ENCODE results near the gene HOXD1.

The HOXD1 gene

GRCh38 chr2:176170602-176171305, 17.7 kb upstream of the HOXD1 start:
- Histone ChIP-seq H3K9me3 (ENCODE audit: control insufficient read depth, low read length) (no peaks in the 10 kb centered on the region), H3K4me3 (ENCODE audit: extremely low read depth, insufficient read depth, low read length, poor library complexity, severe bottlenecking) (no peak overlapping the region), H3K4me1 (ENCODE audit: control insufficient read depth, insufficient read depth, low read length, poor library complexity, severe bottlenecking) (no peaks in the 10 kb centered on the region), H3K27ac (ENCODE audit: low read depth, low read length, severe bottlenecking) (no peak overlapping the region), H3K36me3 (ENCODE audit: control insufficient read depth, insufficient read depth, low read length) (no peaks in the 10 kb centered on the region)
- no CpG with 5 or more reads among the region's 1 CpG for WGBS, 2 experiments (ENCODE audit: insufficient coverage in 2 of 2)

GRCh38 chr2:176171351-176172006, 17.0 kb upstream of the HOXD1 start:
- H3K9me3 ChIP-seq (ENCODE audit: control insufficient read depth, low read length), result no peaks in the 10 kb centered on the region
- WGBS, 2 experiments (ENCODE audit: insufficient coverage in 2 of 2), result 3 to 4% methylated on average over 41 to 47 of the region's 51 CpGs
- no peaks in the 10 kb centered on the region for H3K36me3 ChIP-seq (ENCODE audit: control insufficient read depth, insufficient read depth, low read length)
- no peaks in the 10 kb centered on the region for H3K4me1 ChIP-seq (ENCODE audit: control insufficient read depth, insufficient read depth, low read length, poor library complexity, severe bottlenecking)
- no peak overlapping the region for H3K4me3 ChIP-seq (ENCODE audit: extremely low read depth, insufficient read depth, low read length, poor library complexity, severe bottlenecking)
- H3K27ac ChIP-seq (ENCODE audit: low read depth, low read length, severe bottlenecking), result no peak overlapping the region

- Histone ChIP-seq H3K4me1 (ENCODE audit: control insufficient read depth, insufficient read depth, low read length, poor library complexity, severe bottlenecking) (no peaks in the 10 kb centered on the region), H3K27ac (ENCODE audit: low read depth, low read length, severe bottlenecking) (no peak overlapping the region), H3K9me3 (ENCODE audit: control insufficient read depth, low read length) (no peaks in the 10 kb centered on the region), H3K36me3 (ENCODE audit: control insufficient read depth, insufficient read depth, low read length) (no peaks in the 10 kb centered on the region), H3K4me3 (ENCODE audit: extremely low read depth, insufficient read depth, low read length, poor library complexity, severe bottlenecking) (no peak overlapping the region)
- WGBS, 2 experiments (ENCODE audit: insufficient coverage in 2 of 2), result 2 to 4% methylated on average over 37 to 45 of the region's 60 CpGs
Observed at GRCh38 chr2:176172007-176172894, 16.2 kb upstream of the HOXD1 start.

GRCh38 chr2:176172895-176173566, 15.4 kb upstream of the HOXD1 start:
- no peak overlapping the region for H3K4me3 ChIP-seq (ENCODE audit: extremely low read depth, insufficient read depth, low read length, poor library complexity, severe bottlenecking)
- H3K4me1 ChIP-seq (ENCODE audit: control insufficient read depth, insufficient read depth, low read length, poor library complexity, severe bottlenecking), result no peaks in the 10 kb centered on the region
- no peak overlapping the region for H3K27ac ChIP-seq (ENCODE audit: low read depth, low read length, severe bottlenecking)
- WGBS, 2 experiments (ENCODE audit: insufficient coverage in 2 of 2), result 0 to 18% methylated on average over 2 to 4 of the region's 14 CpGs
- no peaks in the 10 kb centered on the region for H3K9me3 ChIP-seq (ENCODE audit: control insufficient read depth, low read length)
- no peaks in the 10 kb centered on the region for H3K36me3 ChIP-seq (ENCODE audit: control insufficient read depth, insufficient read depth, low read length)

- WGBS, 2 experiments (ENCODE audit: insufficient coverage in 2 of 2), result no CpG with 5 or more reads among the region's 7 CpGs
- Histone ChIP-seq H3K27ac (ENCODE audit: low read depth, low read length, severe bottlenecking) (no peak overlapping the region), H3K4me1 (ENCODE audit: control insufficient read depth, insufficient read depth, low read length, poor library complexity, severe bottlenecking) (no peaks in the 10 kb centered on the region), H3K36me3 (ENCODE audit: control insufficient read depth, insufficient read depth, low read length) (no peaks in the 10 kb centered on the region), H3K9me3 (ENCODE audit: control insufficient read depth, low read length) (no peaks in the 10 kb centered on the region), H3K4me3 (ENCODE audit: extremely low read depth, insufficient read depth, low read length, poor library complexity, severe bottlenecking) (no peak overlapping the region)
Observed at GRCh38 chr2:176173567-176174381, 14.7 kb upstream of the HOXD1 start.

GRCh38 chr2:176174382-176174823, 14.1 kb upstream of the HOXD1 start:
- H3K36me3 ChIP-seq (ENCODE audit: control insufficient read depth, insufficient read depth, low read length), result no peaks in the 10 kb centered on the region
- H3K4me3 ChIP-seq (ENCODE audit: extremely low read depth, insufficient read depth, low read length, poor library complexity, severe bottlenecking), result no peak overlapping the region
- WGBS, 2 experiments (ENCODE audit: insufficient coverage in 2 of 2), result 0 to 3% methylated on average over 6 to 8 of the region's 14 CpGs
- H3K9me3 ChIP-seq (ENCODE audit: control insufficient read depth, low read length), result no peaks in the 10 kb centered on the region
- no peak overlapping the region for H3K27ac ChIP-seq (ENCODE audit: low read depth, low read length, severe bottlenecking)
- H3K4me1 ChIP-seq (ENCODE audit: control insufficient read depth, insufficient read depth, low read length, poor library complexity, severe bottlenecking), result no peaks in the 10 kb centered on the region

GRCh38 chr2:176174824-176175708, 13.4 kb upstream of the HOXD1 start:
- Histone ChIP-seq H3K27ac (ENCODE audit: low read depth, low read length, severe bottlenecking) (no peak overlapping the region), H3K9me3 (ENCODE audit: control insufficient read depth, low read length) (no peaks in the 10 kb centered on the region), H3K36me3 (ENCODE audit: control insufficient read depth, insufficient read depth, low read length) (no peaks in the 10 kb centered on the region), H3K4me3 (ENCODE audit: extremely low read depth, insufficient read depth, low read length, poor library complexity, severe bottlenecking) (no peak overlapping the region), H3K4me1 (ENCODE audit: control insufficient read depth, insufficient read depth, low read length, poor library complexity, severe bottlenecking) (no peaks in the 10 kb centered on the region)
- 3 to 5% methylated on average over 27 to 31 of the region's 47 CpGs for WGBS, 2 experiments (ENCODE audit: insufficient coverage in 2 of 2)

- Histone ChIP-seq H3K4me1 (ENCODE audit: control insufficient read depth, insufficient read depth, low read length, poor library complexity, severe bottlenecking) (no peaks in the 10 kb centered on the region), H3K9me3 (ENCODE audit: control insufficient read depth, low read length) (no peaks in the 10 kb centered on the region), H3K4me3 (ENCODE audit: extremely low read depth, insufficient read depth, low read length, poor library complexity, severe bottlenecking) (no peak overlapping the region), H3K27ac (ENCODE audit: low read depth, low read length, severe bottlenecking) (no peak overlapping the region), H3K36me3 (ENCODE audit: control insufficient read depth, insufficient read depth, low read length) (no peaks in the 10 kb centered on the region)
- WGBS, 2 experiments (ENCODE audit: insufficient coverage in 2 of 2), result 20 to 27% methylated on average over 3 to 4 of the region's 7 CpGs
Observed at GRCh38 chr2:176175709-176176607, 12.5 kb upstream of the HOXD1 start.
